GM21360 (cell line): ENCODE results near the gene PDGFB.
"Not testable (repeated sequence)": the region's sequence is repeated elsewhere in the genome, so short reads cannot be mapped to it uniquely, and the experiment has no call there.

Source experiments
- ATAC-seq: cut with Tn5 transposase; IDR thresholded peaks from one replicate; pipeline ENCODE4 v1.9.1; 2021; ENCODE audit warnings: mild to moderate bottlenecking, moderate library complexity; ENCODE audit not compliant: unreplicated experiment

PDGFB gene

DNA sequence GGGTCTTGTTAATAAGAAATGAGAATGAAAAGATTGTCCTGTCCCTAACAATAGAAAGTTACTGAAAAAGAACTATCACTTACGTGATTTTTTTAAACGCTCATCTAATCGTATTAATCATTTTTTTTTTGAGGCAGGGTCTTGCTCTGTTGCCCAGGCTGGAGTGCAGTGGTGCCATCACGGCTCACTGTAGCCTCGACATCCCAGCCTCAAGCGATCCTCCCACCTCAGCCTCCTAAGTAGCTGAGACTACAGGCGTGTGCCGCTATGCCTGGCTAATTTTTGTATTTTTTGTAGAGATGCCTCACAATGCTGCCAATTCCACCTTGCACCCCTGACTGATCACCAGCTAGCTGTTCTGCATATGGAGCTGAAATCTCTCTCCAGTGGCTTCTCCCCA lies 15.7 kb downstream of the PDGFB start:
- no peak for ATAC-seq

- ATAC-seq, result no peak
Measured at GRCh38 chr22:39227542-39228272, 17.1 kb downstream of the PDGFB start.

DNA sequence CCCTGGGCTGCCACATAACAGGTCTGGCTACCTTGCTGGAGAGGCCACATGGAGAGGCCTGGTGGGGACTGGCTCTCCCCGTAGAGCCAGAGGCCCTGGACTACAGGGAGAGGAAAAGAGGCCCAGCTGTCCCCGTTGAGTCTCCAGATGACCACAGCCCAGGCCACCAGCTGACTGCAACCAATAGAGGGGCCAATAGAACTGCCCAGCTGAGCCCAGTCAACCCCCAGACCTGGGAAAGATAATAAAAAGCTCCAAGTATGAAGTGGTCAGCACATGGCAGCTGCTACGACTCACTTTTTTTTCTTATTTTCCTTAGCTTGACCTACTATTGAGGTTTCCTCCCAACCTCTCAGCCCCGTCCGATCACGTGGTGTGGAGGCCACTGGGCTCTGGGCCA lies 18.4 kb downstream of the PDGFB start:
- no peak for ATAC-seq

DNA sequence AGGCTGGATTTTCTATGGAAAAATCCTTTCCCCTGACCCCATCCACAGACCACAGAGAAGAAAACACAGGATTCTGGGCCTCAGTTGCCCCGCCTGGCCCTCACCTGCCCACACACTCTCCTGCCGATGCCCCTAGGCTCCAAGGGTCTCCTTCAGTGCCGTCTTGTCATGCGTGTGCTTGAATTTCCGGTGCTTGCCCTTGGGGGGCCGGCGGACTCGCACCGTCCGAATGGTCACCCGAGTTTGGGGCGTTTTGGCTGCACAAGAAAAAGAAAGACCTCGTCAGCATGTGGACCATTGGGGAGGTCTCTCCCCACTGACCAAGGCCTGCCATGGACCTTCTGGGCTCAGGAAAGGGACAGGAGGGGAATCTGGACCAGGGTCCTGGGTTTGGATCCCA lies 19.2 kb downstream of the PDGFB start:
- no peak for ATAC-seq

DNA sequence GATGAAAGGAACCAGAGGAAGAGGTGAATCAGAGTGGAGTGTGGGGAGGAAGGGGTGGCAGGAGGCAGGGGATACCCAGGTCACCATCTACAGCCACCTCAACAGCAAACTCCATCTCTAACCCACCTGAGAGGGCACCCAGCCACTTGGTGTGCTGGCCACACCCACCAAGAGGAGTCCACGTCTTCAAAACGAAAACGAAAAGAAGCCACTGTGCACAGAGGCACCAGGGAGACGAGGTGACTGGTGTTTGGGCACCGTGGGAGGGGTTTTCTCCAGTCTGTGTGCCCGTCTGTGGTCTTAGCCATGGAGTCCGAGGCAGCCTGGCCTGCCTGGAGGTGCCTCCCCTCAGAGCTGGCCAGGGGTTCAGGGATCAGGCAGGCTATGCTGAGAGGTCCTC lies 20.2 kb downstream of the PDGFB start:
- no peak for ATAC-seq

DNA sequence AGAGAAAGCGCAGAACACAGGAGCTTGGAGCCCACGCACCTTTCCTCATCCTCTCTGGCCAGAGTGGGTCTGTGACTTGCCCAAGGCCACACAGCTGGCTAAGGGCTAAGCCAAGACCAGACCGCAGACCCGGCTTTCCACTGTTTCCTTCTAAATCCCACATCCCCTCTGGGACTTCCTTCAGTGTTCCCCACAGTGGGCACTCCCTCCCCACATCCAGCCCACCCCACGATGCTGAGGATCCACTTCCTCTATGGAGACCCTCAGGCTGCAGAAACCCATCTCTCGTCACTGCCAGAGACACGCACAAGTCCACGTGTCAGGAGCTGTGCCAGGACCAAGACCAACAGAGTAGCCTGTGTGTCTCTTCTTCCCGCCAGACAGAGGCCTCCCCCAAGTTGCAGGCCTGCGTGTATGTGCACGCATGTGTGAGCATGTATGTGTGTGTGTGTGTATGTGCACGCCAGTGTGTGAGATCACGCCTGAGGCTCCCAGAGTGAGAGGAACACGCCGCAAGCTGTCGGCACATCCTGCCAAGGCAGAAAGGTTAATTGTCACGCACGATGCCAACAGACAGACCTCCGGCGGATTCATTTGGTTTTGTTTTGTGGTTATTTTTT lies 21.6 kb downstream of the PDGFB start:
- ATAC-seq, result no peak

DNA sequence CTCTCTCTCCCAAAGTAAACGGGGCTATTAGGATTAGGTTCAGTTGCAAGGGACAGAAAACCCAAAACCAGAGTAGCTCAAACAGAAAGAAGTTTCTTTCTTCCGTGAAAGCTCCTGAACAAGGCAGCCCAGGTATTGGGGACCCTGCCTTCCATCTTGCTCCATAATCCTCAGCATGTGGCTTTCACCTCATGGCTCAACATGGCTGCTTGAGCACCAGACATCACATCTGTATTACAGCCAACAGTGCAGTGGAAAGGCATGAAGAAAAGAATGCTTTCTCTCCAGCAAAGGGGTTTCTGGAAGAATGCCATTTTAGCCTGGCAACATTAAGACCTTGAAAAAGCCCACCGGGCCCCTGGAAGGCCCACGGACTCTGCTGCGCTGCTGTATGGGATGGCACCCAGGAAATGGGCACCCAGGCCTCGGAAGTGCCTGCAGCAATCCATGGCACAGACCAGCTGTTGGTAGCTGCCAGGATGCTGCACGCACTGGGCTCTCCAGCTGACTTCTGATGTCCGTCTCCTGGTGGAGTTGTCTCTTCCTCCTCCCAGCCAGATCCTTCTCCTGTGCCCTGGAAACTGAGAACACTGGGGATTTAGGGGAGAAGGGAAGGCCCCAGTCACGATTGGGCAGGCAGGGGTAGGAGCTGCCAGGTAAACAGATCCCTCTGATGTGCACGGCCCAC lies 22.6 kb downstream of the PDGFB start:
- ATAC-seq, result no peak

- no peak for ATAC-seq
Measured at GRCh38 chr22:39220890-39221850, 23.6 kb downstream of the PDGFB start.

GRCh38 chr22:39220450-39220849 lies 24.3 kb downstream of the PDGFB start:
- ATAC-seq, result no peak

DNA sequence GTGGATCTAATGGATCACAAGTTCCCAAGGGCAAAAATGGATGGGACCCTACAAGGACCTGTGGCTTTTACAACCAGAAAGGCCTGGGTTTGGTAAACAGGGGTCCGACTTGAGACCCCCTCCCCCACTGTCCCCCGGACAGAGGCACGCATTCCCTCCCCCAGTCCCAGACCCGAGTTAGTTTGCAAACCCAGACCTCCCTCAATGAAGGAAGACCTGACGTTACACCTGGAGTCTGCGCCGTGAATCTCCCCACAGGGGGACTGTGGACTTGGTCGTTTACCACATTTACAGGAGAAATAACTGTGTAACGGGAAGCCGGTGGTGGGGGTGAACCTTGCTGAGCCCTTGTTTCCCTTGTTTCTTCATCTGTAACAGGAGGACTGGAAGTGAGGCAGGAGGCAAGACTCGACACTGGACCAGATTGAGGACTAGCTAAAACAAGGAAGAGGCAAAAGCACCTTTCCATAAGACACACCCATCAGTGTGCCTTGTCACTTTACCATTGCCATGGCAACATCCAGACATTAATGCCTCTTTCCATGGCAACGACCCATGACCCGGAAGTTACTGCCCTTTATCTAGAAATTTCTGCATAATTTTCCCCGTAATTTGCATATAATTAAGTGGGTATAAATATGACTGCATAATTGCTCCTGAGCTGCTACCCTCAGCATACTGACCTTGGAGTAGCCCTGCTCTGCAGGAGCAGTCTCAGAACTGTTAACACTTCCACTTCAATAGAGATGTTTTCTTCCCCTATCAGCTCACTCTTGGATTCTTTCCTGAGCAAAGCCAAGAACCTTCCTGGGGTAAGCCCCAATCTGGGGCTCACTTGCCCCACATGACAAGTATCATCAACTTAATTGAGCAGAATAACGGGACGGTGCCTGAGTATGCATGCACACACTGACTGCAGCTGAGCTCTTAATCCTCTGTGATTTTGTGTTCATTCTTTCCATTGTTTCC lies 25.4 kb downstream of the PDGFB start:
- ATAC-seq, result no peak

DNA sequence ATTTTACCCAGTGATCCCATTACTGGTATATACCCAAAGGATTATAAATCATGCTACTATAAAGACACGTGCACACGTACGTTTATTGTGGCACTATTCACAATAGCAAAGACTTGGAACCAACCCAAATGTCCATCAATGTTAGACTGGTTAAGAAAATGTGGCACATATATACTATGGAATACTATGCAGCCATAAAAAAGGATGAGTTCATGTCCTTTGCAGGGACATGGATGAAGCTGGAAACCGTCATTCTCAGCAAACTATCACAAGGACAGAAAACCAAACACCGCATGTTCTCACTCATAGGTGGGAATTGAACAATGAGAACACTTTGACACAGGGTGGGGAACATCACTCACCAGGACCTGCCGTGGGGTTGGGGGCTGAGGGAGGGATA lies 26.4 kb downstream of the PDGFB start:
- ATAC-seq, result not testable (repeated sequence)

GRCh38 chr22:39216143-39216490 lies 28.7 kb downstream of the PDGFB start:
- no peak for ATAC-seq

GRCh38 chr22:39215426-39216142 lies 29.2 kb downstream of the PDGFB start:
- no peak for ATAC-seq

GRCh38 chr22:39215070-39215396 lies 29.7 kb downstream of the PDGFB start:
- ATAC-seq, result no peak

GRCh38 chr22:39214383-39215069 lies 30.3 kb downstream of the PDGFB start:
- ATAC-seq, result no peak

- no peak for ATAC-seq
Measured at GRCh38 chr22:39214006-39214382, 30.8 kb downstream of the PDGFB start.

DNA sequence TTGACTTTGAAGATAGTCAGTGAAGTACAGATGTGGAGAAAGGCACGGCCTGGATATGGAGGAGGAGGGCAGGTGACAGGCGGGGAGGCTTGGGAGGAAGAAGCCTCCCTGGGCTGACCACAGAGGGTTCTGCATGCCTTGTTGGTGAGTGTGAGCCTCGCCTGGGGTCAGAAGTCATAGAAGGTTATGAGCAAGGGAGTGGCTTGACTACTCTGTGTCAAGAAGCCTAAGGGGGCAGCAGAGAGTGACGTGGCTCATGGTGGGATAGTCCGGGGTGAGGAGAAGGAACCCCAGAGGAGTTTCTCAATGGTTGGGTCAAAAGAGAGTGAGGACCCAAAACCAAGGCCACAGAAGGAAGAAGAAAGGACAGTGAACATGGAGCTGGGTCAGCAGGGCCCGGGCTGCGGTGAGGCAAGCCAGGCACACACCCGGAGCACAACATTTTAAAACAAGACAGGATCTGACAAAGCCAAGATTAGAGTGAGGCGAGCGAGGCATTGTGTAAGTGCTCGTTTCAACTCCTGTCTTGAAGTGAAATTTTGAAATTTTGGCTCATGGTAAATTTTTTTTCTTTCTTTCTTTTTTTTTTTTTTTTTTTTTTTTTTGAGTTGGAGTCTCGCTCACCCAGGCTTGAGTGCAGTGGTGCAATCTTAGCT lies 31.9 kb downstream of the PDGFB start:
- ATAC-seq, result no peak

DNA sequence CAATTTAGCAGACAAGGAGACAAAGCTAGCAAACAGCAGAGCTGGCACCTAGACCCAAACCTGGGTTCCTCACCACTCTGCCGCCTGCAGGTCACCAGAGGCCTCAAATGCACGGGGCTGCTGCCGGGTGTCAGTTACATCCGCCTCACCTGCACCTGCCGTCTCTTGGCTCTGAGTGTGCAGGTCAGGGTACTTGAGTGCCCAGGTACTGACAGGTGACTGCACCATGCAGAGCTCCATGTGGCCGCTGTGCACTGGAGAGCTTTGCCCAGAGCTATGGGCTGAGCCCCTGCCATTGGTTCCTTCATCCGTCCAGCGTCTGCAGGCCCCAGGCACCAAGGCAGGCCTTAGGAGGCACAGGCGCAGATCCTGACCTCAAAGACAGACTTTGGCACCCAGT lies 35.0 kb downstream of the PDGFB start:
- ATAC-seq, result no peak
